Fibroblast of the aortic adventitia (primary cell): Measurements from ENCODE around the gene KLLN. TPM values are rescaled to one million over a fixed set of nuclear protein-coding genes. Genes with fewer than 3 reads are reported as not detected.
"Not testable (repeated sequence)": the region's sequence is repeated elsewhere in the genome, so short reads cannot be mapped to it uniquely, and the experiment has no call there.

Source experiments
- DNase-seq: peaks from one replicate; pipeline ENCODE4 v3.0.0-alpha.2; 2010; ENCODE audit warnings: low read depth
- H3K4me3 ChIP-seq: 2 replicates; pipeline ENCODE4 v1.5.1; 2011; ENCODE audit warnings: low read depth, mild to moderate bottlenecking, control low read depth, low read length, moderate library complexity
- total RNA-seq: library from RNA; depleted of rRNA; stranded (reverse); fragments of >200 nt; gene quantifications from 2 replicates; pipeline ENCODE4 v1.2.3, GENCODE V29; 2012; ENCODE audit warnings: low replicate concordance
- TF ChIP-seq, protein P1 (sequence below): IDR thresholded peaks from 2 replicates; pipeline ENCODE4 v1.5.1; 2011; ENCODE audit warnings: mild to moderate bottlenecking, low read length, control low read depth, inconsistent platforms; ENCODE audit not compliant: insufficient read depth

KLLN gene
- total RNA-seq, 1 donor = 0.99 TPM

DNA sequence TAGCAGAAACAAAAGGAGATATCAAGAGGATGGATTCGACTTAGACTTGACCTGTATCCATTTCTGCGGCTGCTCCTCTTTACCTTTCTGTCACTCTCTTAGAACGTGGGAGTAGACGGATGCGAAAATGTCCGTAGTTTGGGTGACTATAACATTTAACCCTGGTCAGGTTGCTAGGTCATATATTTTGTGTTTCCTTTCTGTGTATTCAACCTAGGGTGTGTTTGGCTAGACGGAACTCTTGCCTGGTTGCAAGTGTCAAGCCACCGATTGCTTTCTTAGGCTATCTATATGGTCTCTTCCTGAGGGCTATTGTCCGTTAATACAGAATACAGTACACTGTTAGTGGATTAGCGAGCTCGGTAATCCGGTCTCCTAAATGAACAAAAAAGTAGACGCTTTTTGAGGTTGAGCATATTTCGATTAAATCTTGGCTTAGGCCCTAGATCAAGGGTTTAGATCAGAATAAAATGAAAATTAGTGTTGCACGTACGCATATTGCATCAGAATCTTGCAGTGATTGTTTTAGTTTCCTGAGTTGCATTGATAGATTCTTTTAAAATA, 1.2 kb upstream of the KLLN start:
- peak overlapping the region; percentile 87 for H3K4me3 ChIP-seq
- DNase-seq = peak; percentile 50
- TF ChIP-seq, protein P1, sequence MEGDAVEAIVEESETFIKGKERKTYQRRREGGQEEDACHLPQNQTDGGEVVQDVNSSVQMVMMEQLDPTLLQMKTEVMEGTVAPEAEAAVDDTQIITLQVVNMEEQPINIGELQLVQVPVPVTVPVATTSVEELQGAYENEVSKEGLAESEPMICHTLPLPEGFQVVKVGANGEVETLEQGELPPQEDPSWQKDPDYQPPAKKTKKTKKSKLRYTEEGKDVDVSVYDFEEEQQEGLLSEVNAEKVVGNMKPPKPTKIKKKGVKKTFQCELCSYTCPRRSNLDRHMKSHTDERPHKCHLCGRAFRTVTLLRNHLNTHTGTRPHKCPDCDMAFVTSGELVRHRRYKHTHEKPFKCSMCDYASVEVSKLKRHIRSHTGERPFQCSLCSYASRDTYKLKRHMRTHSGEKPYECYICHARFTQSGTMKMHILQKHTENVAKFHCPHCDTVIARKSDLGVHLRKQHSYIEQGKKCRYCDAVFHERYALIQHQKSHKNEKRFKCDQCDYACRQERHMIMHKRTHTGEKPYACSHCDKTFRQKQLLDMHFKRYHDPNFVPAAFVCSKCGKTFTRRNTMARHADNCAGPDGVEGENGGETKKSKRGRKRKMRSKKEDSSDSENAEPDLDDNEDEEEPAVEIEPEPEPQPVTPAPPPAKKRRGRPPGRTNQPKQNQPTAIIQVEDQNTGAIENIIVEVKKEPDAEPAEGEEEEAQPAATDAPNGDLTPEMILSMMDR = no peak

DNA sequence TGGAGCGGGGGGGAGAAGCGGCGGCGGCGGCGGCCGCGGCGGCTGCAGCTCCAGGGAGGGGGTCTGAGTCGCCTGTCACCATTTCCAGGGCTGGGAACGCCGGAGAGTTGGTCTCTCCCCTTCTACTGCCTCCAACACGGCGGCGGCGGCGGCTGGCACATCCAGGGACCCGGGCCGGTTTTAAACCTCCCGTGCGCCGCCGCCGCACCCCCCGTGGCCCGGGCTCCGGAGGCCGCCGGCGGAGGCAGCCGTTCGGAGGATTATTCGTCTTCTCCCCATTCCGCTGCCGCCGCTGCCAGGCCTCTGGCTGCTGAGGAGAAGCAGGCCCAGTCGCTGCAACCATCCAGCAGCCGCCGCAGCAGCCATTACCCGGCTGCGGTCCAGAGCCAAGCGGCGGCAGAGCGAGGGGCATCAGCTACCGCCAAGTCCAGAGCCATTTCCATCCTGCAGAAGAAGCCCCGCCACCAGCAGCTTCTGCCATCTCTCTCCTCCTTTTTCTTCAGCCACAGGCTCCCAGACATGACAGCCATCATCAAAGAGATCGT, 690 bp upstream of the KLLN start:
- DNase-seq = not testable (repeated sequence)
- peak overlapping the region; percentile 87 for H3K4me3 ChIP-seq

DNA sequence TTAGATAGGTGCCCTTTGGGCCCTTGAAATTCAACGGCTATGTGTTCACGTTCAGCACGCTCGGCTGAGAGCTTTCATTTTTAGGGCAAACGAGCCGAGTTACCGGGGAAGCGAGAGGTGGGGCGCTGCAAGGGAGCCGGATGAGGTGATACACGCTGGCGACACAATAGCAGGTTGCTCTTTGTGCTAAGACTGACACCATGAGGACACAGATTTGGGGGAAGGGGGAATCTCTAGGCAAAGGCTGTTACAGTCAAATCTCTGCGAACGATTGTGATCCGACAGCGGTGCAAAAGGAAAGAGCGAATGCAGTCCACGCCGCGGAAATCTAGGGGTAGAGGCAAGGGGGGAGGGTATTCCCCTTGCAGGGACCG, 667 bp downstream of the KLLN start:
- TF ChIP-seq, protein P1 = no peak
- H3K4me3 ChIP-seq = peak overlapping the region; percentile 68
- no peak for DNase-seq

DNA sequence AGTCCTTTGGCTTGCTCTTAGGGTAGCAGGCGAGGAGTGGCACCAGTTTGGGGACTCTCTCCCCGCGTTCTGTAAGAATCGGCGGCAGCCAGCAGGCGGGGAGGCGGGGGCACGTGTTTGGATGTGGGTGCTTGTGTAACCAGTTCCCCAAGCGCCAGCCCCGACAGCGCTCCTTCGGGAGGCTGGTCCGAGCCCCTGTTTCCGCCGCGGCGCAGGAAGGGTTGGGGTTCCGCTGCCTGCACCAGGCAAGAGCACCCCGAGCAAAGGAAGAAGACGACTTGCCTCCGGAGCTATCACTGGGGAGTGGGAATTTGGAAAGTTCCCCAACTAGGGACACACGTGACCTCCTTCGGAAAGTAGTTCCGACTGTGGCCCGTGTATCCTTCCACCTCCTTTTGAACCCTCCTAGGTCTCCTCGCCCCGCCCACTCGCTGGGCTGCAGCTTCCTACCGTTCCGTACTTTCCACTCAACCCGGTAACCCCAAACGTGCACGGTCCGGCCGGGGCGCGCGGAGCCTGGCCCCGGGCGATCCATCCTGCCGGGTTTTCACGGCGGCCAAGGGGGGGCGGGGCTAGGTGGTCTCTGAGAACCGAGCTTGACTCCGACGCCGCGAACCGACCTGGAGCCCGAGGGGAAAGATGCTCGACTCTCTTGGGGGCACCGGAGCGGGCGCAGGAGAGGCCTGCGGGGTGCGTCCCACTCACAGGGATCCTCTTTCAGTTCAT, 1.2 kb downstream of the KLLN start:
- peak overlapping the region; percentile 68 for H3K4me3 ChIP-seq
- DNase-seq = peak; percentile 99
- TF ChIP-seq, protein P1 = no peak

DNA sequence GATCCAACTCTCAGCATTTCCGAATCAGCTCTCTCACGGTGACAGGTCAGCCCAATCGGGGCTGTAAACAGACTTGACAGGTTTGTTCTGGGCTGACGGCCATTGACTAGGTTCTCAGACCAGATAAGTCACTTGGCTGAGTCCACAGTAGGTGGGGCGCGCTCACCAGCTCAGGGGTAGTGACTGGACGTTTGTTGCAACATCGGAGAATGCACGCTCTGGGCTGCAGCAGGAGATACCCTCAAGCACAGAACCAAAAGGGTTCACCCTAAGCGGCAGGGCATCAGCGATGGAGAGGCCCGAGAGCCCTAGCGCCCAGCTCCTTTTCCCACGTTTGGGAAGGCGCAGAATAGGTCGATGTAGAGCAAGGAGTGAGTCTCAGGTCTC, 1.8 kb downstream of the KLLN start:
- TF ChIP-seq, protein P1 = no peak
- peak overlapping the region; percentile 68 for H3K4me3 ChIP-seq
- peak; percentile 90 for DNase-seq

DNA sequence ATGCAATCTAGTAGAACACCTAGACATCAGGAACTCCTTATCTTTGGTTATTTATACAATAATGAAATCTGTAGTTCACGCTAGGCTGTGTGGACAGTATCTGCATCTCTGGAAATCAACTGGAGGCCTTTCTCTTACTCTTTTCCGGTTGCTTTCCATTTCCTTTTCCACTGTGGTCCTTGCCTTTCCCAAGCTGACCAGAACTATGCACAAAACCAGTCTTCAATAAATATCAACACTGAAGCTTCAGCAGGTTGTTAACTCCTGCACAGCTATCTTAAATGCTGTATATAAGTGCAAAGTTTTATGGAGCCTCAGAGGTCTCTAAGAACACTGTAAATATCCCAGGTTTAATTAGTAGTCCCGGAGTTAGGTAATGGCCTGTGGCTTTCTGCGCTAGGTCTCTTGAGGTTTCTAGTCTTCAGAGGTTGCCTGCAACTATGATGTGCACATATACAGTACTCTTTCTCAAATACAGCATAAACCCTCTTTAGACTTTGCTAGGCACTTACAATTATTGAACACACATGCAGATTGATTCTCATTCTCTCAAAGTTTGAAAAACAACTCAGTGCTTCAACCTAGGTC, 2.4 kb downstream of the KLLN start:
- no peak overlapping the region for H3K4me3 ChIP-seq
- TF ChIP-seq, protein P1 = no peak
- no peak for DNase-seq

DNA sequence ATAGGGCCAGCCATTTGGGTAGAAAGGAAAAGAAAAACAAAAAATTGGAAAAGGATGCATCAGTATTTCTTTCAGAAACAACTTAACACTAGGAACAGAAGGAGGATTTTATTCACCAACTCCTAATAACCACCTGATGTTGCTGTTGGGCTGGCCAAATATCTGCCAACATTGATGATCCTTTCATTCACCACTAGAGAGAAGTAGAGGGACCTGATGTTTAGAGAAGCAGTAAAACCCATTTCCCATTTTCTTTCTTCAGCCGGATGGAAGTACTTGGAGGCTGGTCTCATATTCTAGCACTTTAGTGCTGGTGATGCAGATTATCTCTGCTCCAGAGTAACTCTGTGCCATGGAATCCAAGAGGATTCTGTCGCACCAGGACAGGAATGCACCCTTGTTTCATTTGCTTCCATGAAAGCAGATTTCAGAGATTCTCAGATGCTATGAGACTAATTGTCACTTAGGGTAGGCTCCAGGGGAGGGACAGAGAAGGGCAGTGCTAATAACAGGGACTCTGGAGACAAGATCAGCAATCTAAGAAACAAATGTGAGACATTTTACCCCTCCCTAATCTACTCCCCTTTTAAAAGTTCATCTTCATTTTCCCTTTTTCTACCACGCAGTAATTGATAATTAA, 3.1 kb downstream of the KLLN start:
- TF ChIP-seq, protein P1 = peak; percentile 34
- peak; percentile 52 for DNase-seq
- no peak overlapping the region for H3K4me3 ChIP-seq

DNA sequence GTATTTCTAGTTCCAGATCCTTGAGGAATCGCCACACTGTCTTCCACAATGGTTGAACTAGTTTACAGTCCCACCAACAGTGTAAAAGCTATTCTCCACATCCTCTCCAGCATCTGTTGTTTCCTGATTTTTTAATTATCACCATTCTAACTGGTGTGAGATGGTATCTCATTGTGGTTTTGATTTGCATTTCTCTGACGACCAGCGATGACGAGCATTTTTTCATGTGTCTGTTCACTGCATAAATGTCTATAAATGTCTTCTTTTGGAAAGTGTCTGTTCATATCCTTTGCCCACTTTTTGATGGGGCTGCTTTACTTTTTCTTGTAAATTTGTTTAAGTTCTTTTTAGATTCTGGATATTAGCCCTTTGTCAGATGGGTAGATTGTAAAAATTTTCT, 7.7 kb downstream of the KLLN start:
- H3K4me3 ChIP-seq, DNase-seq: not testable (repeated sequence)

DNA sequence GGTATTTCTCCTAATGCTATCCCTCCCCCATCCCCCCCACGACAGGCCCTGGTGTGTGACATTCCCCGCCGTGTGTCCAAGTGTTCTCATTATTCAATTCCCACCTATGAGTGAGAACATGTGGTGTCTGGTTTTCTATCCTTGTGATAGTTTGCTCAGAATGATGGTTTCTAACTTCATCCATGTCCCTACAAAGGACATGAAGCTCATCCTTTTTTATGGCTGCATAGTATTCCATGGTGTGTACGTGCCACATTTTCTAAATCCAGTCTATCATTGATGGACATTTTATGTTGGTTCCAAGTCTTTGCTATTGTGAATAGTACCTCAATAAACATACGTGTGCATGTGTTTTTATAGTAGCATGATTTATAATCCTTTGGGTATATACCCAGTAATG, 8.1 kb downstream of the KLLN start:
- H3K4me3 ChIP-seq, DNase-seq: not testable (repeated sequence)
